Neural progenitor cell (in vitro differentiated cells): Measurements from ENCODE around the gene NDE1. TPM values are rescaled to one million over a fixed set of nuclear protein-coding genes. Genes with fewer than 3 reads are reported as not detected.

ENCODE experiments used
- DNase-seq: peaks from one replicate; pipeline ENCODE4 v3.0.0-alpha.2; 2016; ENCODE audit warnings: low spot score
- H2AFZ ChIP-seq: fragments of 200-600 bp; sonication (generic); replicated peaks from 2 replicates; pipeline ENCODE4 v1.6.1; 2016; ENCODE audit warnings: antibody characterized with exemption
- H3F3A ChIP-seq: fragments of 200-600 bp; sonication (generic); 2 replicates; pipeline ENCODE4 v1.6.1; 2016; ENCODE audit warnings: antibody characterized with exemption, low read depth
- H3K27ac ChIP-seq: fragments of 200-600 bp; sonication (generic); 2 replicates; pipeline ENCODE4 v1.5.1; 2016; ENCODE audit warnings: mild to moderate bottlenecking
- H3K27me3 ChIP-seq: fragments of 200-600 bp; sonication (generic); 2 replicates; pipeline ENCODE4 v1.6.1; 2016; ENCODE audit warnings: mild to moderate bottlenecking, moderate library complexity
- H3K36me3 ChIP-seq: fragments of 200-600 bp; sonication (generic); 2 replicates; pipeline ENCODE4 v1.5.1; 2016
- H3K4me1 ChIP-seq: fragments of 200-600 bp; sonication (generic); 2 replicates; pipeline ENCODE4 v1.6.1; 2016; ENCODE audit warnings: mixed run types
- H3K4me2 ChIP-seq: fragments of 200-600 bp; sonication (generic); 2 replicates; pipeline ENCODE4 v1.6.1; 2016
- H3K4me3 ChIP-seq: fragments of 200-600 bp; sonication (generic); 2 replicates; pipeline ENCODE4 v1.5.1; 2016
- H3K79me2 ChIP-seq: fragments of 200-600 bp; sonication (generic); 2 replicates; pipeline ENCODE4 v1.6.1; 2016; ENCODE audit warnings: low read depth
- H3K9ac ChIP-seq: fragments of 200-600 bp; sonication (generic); 2 replicates; pipeline ENCODE4 v1.6.1; 2016
- H3K9me3 ChIP-seq: fragments of 200-600 bp; sonication (generic); 2 replicates; pipeline ENCODE4 v1.5.1; 2016; ENCODE audit warnings: low read depth
- H4K20me1 ChIP-seq: fragments of 200-600 bp; sonication (generic); 2 replicates; pipeline ENCODE4 v1.6.1; 2016; ENCODE audit warnings: low read depth
- H3K27ac Mint-ChIP-seq: 3 replicates; pipeline ENCODE4 v1.8.0; 2021; ENCODE audit warnings: mixed read lengths
- H3K27me3 Mint-ChIP-seq: 2 replicates; pipeline ENCODE4 v1.8.0; 2022; ENCODE audit warnings: low read depth, mild to moderate bottlenecking, inconsistent platforms, moderate library complexity, mixed read lengths; ENCODE audit not compliant: insufficient read depth
- H3K36me3 Mint-ChIP-seq: 3 replicates; pipeline ENCODE4 v1.8.0; 2021; ENCODE audit warnings: mixed read lengths
- H3K4me1 Mint-ChIP-seq: 3 replicates; pipeline ENCODE4 v1.8.0; 2021; ENCODE audit warnings: mixed read lengths
- H3K4me3 Mint-ChIP-seq: 3 replicates; pipeline ENCODE4 v1.8.0; 2021; ENCODE audit warnings: mild to moderate bottlenecking, moderate library complexity, mixed read lengths
- H3K9me3 Mint-ChIP-seq: 3 replicates; pipeline ENCODE4 v1.8.0; 2020; ENCODE audit warnings: mixed read lengths
- CTCF ChIP-seq: fragments of 200-600 bp; sonication (generic); IDR thresholded peaks from 2 replicates; pipeline ENCODE4 v1.5.1; 2017; ENCODE audit warnings: antibody characterized with exemption, mild to moderate bottlenecking
- EZH2 ChIP-seq: fragments of 200-600 bp; sonication (generic); IDR thresholded peaks from 2 replicates; pipeline ENCODE4 v1.6.1; 2017; ENCODE audit warnings: antibody characterized with exemption, mild to moderate bottlenecking, moderate library complexity
- EZH2phosphoT487 ChIP-seq: fragments of 200-600 bp; sonication (generic); IDR thresholded peaks from 2 replicates; pipeline ENCODE4 v1.6.1; 2017; ENCODE audit warnings: antibody characterized with exemption
- total RNA-seq: library from RNA; depleted of rRNA; stranded (reverse); fragments of >200 nt; gene quantifications from 2 replicates; pipeline ENCODE4 v1.2.3, GENCODE V29; 2015; ENCODE audit warnings: low replicate concordance

The NDE1 gene
- total RNA-seq, 1 donor from 2014 or later, result 85.3 TPM

- H3K79me2 ChIP-seq, result no peaks in the 10 kb centered on the region
- DNase-seq, result no peak
- TF ChIP-seq CTCF (no peak), EZH2phosphoT487 (no peak), EZH2 (no peak)
- no peaks in the 10 kb centered on the region for H4K20me1 ChIP-seq
- H3K4me1 ChIP-seq, result no peaks in the 10 kb centered on the region
- H3K4me3 ChIP-seq, result no peak overlapping the region
- H3K27me3 ChIP-seq, result no peaks in the 10 kb centered on the region
- H3K27ac ChIP-seq, result no peak overlapping the region
- no peak overlapping the region for H3K4me2 ChIP-seq
- Mint-ChIP-seq H3K27me3 (no peaks in the 10 kb centered on the region), H3K36me3 (peaks cover 4% of the 10 kb centered on the region), H3K4me3 (no peak overlapping the region), H3K27ac (no peak overlapping the region), H3K9me3 (no peaks in the 10 kb centered on the region), H3K4me1 (no peaks in the 10 kb centered on the region)
- H3F3A ChIP-seq, result peaks cover 4% of the 10 kb centered on the region
- no peak overlapping the region for H3K9ac ChIP-seq
- no peak overlapping the region for H2AFZ ChIP-seq
- H3K36me3 ChIP-seq, result no peaks in the 10 kb centered on the region
- no peaks in the 10 kb centered on the region for H3K9me3 ChIP-seq
Observed at GRCh38 chr16:15729152-15729551, 79.1 kb downstream of the NDE1 start.

GRCh38 chr16:15732416-15732815, 82.4 kb downstream of the NDE1 start:
- no peaks in the 10 kb centered on the region for H3K4me1 ChIP-seq
- no peaks in the 10 kb centered on the region for H3K27me3 ChIP-seq
- no peak overlapping the region for H3K4me3 ChIP-seq
- Mint-ChIP-seq H3K4me3 (no peak overlapping the region), H3K9me3 (no peaks in the 10 kb centered on the region), H3K27ac (no peak overlapping the region), H3K4me1 (no peaks in the 10 kb centered on the region), H3K27me3 (peaks cover 6% of the 10 kb centered on the region), H3K36me3 (no peaks in the 10 kb centered on the region)
- H3K4me2 ChIP-seq, result no peak overlapping the region
- no peaks in the 10 kb centered on the region for H3K9me3 ChIP-seq
- H3K9ac ChIP-seq, result no peak overlapping the region
- no peaks in the 10 kb centered on the region for H3K79me2 ChIP-seq
- no peaks in the 10 kb centered on the region for H3K36me3 ChIP-seq
- H3K27ac ChIP-seq, result no peak overlapping the region
- H2AFZ ChIP-seq, result no peak overlapping the region
- H3F3A ChIP-seq, result no peaks in the 10 kb centered on the region
- no peaks in the 10 kb centered on the region for H4K20me1 ChIP-seq
- no peak for TF ChIP-seq EZH2
- TF ChIP-seq CTCF, result no peak
- no peak for TF ChIP-seq EZH2phosphoT487
- no peak for DNase-seq

- H3K36me3 Mint-ChIP-seq, result no peaks in the 10 kb centered on the region
- Histone ChIP-seq H2AFZ (no peak overlapping the region), H3K36me3 (no peaks in the 10 kb centered on the region), H3K27me3 (no peaks in the 10 kb centered on the region), H3K9me3 (no peaks in the 10 kb centered on the region), H3K9ac (no peak overlapping the region), H3K4me1 (no peaks in the 10 kb centered on the region), H3K4me3 (no peak overlapping the region), H3K4me2 (no peak overlapping the region), H3K27ac (no peak overlapping the region), H3F3A (no peaks in the 10 kb centered on the region), H4K20me1 (no peaks in the 10 kb centered on the region), H3K79me2 (no peaks in the 10 kb centered on the region)
- no peak for TF ChIP-seq CTCF
- TF ChIP-seq EZH2, result no peak
- TF ChIP-seq EZH2phosphoT487, result no peak
- peaks cover 6% of the 10 kb centered on the region for H3K27me3 Mint-ChIP-seq
- no peak for DNase-seq
- H3K4me3 Mint-ChIP-seq, result no peak overlapping the region
- no peak overlapping the region for H3K27ac Mint-ChIP-seq
- no peaks in the 10 kb centered on the region for H3K4me1 Mint-ChIP-seq
- H3K9me3 Mint-ChIP-seq, result no peaks in the 10 kb centered on the region
Observed at GRCh38 chr16:15735610-15736009, 85.6 kb downstream of the NDE1 start.
